ENCODE data around the gene SAMD4B.

Gene SAMD4B

GRCh38 chr19:39412100-39412866, 70.1 kb downstream of the SAMD4B start, which contains the start of gene PLEKHG2:
TSS of gene PLEKHG2 (plus strand) at chr19:39412669. CDS start at chr19:39414087, 1,418 bp downstream.
- DNase-seq, result peak; percentile 99

GRCh38 chr19:39412867-39413271, 70.6 kb downstream of the SAMD4B start:
- DNase-seq, result no peak

GRCh38 chr19:39413272-39413910, 71.2 kb downstream of the SAMD4B start:
- no peak for DNase-seq

- DNase-seq, result no peak
Measured at GRCh38 chr19:39413911-39414608, 71.8 kb downstream of the SAMD4B start.

- DNase-seq, result no peak
Measured at GRCh38 chr19:39415111-39416046, 73.2 kb downstream of the SAMD4B start.

GRCh38 chr19:39416152-39417120, 74.2 kb downstream of the SAMD4B start:
- no peak for DNase-seq

- no peak for DNase-seq
Measured at GRCh38 chr19:39417463-39418181, 75.4 kb downstream of the SAMD4B start.

GRCh38 chr19:39419003-39419402, 76.8 kb downstream of the SAMD4B start:
- DNase-seq, result no peak

- no peak for DNase-seq
Measured at GRCh38 chr19:39420769-39421168, 78.5 kb downstream of the SAMD4B start.

- DNase-seq, result no peak
Measured at GRCh38 chr19:39422020-39422419, 79.8 kb downstream of the SAMD4B start.

- DNase-seq, result no peak
Measured at GRCh38 chr19:39423258-39424086, 81.3 kb downstream of the SAMD4B start.

GRCh38 chr19:39424934-39425333, 82.7 kb downstream of the SAMD4B start:
- no peak for DNase-seq

- DNase-seq, result no peak
Measured at GRCh38 chr19:39425744-39426143, 83.5 kb downstream of the SAMD4B start.

GRCh38 chr19:39426170-39426569, 83.9 kb downstream of the SAMD4B start:
- no peak for DNase-seq

GRCh38 chr19:39427707-39428106, 85.5 kb downstream of the SAMD4B start:
- DNase-seq, result no peak

- peak; percentile 64 for DNase-seq
Measured at GRCh38 chr19:39428283-39429112, 86.3 kb downstream of the SAMD4B start.

GRCh38 chr19:39430675-39431593, 88.7 kb downstream of the SAMD4B start:
- no peak for DNase-seq

- no peak for DNase-seq
Measured at GRCh38 chr19:39432677-39433025, 90.4 kb downstream of the SAMD4B start.

Data from amniotic stem cell (primary cell).